ENCODE measurements around the gene FAM169A. TPM values are rescaled to one million over a fixed set of nuclear protein-coding genes. Genes with fewer than 3 reads are reported as not detected.

The FAM169A gene
- total and polyA plus RNA-seq, 2 experiments from 2014 or later, result 16.9 to 97.7 TPM

- H3K4me1 ChIP-seq (ENCODE audit: insufficient read depth), result peaks cover 23% of the 10 kb centered on the region
- TF ChIP-seq, protein P1, sequence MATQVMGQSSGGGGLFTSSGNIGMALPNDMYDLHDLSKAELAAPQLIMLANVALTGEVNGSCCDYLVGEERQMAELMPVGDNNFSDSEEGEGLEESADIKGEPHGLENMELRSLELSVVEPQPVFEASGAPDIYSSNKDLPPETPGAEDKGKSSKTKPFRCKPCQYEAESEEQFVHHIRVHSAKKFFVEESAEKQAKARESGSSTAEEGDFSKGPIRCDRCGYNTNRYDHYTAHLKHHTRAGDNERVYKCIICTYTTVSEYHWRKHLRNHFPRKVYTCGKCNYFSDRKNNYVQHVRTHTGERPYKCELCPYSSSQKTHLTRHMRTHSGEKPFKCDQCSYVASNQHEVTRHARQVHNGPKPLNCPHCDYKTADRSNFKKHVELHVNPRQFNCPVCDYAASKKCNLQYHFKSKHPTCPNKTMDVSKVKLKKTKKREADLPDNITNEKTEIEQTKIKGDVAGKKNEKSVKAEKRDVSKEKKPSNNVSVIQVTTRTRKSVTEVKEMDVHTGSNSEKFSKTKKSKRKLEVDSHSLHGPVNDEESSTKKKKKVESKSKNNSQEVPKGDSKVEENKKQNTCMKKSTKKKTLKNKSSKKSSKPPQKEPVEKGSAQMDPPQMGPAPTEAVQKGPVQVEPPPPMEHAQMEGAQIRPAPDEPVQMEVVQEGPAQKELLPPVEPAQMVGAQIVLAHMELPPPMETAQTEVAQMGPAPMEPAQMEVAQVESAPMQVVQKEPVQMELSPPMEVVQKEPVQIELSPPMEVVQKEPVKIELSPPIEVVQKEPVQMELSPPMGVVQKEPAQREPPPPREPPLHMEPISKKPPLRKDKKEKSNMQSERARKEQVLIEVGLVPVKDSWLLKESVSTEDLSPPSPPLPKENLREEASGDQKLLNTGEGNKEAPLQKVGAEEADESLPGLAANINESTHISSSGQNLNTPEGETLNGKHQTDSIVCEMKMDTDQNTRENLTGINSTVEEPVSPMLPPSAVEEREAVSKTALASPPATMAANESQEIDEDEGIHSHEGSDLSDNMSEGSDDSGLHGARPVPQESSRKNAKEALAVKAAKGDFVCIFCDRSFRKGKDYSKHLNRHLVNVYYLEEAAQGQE (IDR thresholded peaks at IDR 0.05; ENCODE audit: unreplicated experiment), result no peak
- TF ChIP-seq, protein P2, sequence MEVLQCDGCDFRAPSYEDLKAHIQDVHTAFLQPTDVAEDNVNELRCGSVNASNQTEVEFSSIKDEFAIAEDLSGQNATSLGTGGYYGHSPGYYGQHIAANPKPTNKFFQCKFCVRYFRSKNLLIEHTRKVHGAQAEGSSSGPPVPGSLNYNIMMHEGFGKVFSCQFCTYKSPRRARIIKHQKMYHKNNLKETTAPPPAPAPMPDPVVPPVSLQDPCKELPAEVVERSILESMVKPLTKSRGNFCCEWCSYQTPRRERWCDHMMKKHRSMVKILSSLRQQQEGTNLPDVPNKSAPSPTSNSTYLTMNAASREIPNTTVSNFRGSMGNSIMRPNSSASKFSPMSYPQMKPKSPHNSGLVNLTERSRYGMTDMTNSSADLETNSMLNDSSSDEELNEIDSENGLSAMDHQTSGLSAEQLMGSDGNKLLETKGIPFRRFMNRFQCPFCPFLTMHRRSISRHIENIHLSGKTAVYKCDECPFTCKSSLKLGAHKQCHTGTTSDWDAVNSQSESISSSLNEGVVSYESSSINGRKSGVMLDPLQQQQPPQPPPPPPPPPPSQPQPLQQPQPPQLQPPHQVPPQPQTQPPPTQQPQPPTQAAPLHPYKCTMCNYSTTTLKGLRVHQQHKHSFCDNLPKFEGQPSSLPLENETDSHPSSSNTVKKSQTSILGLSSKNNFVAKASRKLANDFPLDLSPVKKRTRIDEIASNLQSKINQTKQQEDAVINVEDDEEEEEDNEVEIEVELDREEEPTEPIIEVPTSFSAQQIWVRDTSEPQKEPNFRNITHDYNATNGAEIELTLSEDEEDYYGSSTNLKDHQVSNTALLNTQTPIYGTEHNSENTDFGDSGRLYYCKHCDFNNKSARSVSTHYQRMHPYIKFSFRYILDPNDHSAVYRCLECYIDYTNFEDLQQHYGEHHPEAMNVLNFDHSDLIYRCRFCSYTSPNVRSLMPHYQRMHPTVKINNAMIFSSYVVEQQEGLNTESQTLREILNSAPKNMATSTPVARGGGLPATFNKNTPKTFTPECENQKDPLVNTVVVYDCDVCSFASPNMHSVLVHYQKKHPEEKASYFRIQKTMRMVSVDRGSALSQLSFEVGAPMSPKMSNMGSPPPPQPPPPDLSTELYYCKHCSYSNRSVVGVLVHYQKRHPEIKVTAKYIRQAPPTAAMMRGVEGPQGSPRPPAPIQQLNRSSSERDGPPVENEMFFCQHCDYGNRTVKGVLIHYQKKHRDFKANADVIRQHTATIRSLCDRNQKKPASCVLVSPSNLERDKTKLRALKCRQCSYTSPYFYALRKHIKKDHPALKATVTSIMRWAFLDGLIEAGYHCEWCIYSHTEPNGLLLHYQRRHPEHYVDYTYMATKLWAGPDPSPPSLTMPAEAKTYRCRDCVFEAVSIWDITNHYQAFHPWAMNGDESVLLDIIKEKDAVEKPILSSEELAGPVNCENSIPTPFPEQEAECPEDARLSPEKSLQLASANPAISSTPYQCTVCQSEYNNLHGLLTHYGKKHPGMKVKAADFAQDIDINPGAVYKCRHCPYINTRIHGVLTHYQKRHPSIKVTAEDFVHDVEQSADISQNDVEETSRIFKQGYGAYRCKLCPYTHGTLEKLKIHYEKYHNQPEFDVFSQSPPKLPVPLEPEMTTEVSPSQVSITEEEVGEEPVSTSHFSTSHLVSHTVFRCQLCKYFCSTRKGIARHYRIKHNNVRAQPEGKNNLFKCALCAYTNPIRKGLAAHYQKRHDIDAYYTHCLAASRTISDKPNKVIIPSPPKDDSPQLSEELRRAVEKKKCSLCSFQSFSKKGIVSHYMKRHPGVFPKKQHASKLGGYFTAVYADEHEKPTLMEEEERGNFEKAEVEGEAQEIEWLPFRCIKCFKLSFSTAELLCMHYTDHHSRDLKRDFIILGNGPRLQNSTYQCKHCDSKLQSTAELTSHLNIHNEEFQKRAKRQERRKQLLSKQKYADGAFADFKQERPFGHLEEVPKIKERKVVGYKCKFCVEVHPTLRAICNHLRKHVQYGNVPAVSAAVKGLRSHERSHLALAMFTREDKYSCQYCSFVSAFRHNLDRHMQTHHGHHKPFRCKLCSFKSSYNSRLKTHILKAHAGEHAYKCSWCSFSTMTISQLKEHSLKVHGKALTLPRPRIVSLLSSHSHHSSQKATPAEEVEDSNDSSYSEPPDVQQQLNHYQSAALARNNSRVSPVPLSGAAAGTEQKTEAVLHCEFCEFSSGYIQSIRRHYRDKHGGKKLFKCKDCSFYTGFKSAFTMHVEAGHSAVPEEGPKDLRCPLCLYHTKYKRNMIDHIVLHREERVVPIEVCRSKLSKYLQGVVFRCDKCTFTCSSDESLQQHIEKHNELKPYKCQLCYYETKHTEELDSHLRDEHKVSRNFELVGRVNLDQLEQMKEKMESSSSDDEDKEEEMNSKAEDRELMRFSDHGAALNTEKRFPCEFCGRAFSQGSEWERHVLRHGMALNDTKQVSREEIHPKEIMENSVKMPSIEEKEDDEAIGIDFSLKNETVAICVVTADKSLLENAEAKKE (CRISPR knock-in tag; IDR thresholded peaks at IDR 0.05), result no peak
- TF ChIP-seq CREB1 (CRISPR knock-in tag; IDR thresholded peaks at IDR 0.05; ENCODE audit: low read depth) (no peak), ETS1 (IDR thresholded peaks at IDR 0.05) (no peak), NANOG (IDR thresholded peaks at IDR 0.05; ENCODE audit: borderline replicate concordance) (no peak), POLR2AphosphoS5 (IDR thresholded peaks at IDR 0.05; ENCODE audit: low read depth) (no peak), JUNB (IDR thresholded peaks at IDR 0.05; ENCODE audit: unreplicated experiment) (no peak), STAT1 (IDR thresholded peaks at IDR 0.05; ENCODE audit: unreplicated experiment) (no peak), CTCF (conservative IDR thresholded peaks at IDR 0.05; ENCODE audit: low read depth in 2 of 2) (no peak), ZNF331 (CRISPR knock-in tag; IDR thresholded peaks at IDR 0.05; ENCODE audit: low read depth) (no peak), EZH2 (IDR thresholded peaks at IDR 0.05; ENCODE audit: low read depth, unreplicated experiment) (no peak), ZNF114 (CRISPR knock-in tag; IDR thresholded peaks at IDR 0.05) (no peak), EZH2phosphoT487 (IDR thresholded peaks at IDR 0.05; ENCODE audit: unreplicated experiment) (no peak)
- no peak overlapping the region for H3K4me2 ChIP-seq
- Mint-ChIP-seq H3K4me1 (peaks cover 30% of the 10 kb centered on the region), H3K27me3 (ENCODE audit: insufficient read depth, low read depth, poor library complexity) (no peaks in the 10 kb centered on the region), H3K4me3 (no peak overlapping the region), H3K27ac (no peak overlapping the region), H3K36me3 (ENCODE audit: low read depth) (peaks cover 9% of the 10 kb centered on the region), H3K9me3 (peaks cover 5% of the 10 kb centered on the region; the same call in 2 of the 3 replicates)
- H3K9me2 ChIP-seq (ENCODE audit: insufficient read depth), result peaks cover 3% of the 10 kb centered on the region; the same call in 1 of the 2 replicates
- ATAC-seq (no peak), DNase-seq (ENCODE audit: low spot score) (no peak)
- H3K27me3 ChIP-seq (ENCODE audit: insufficient read depth), result no peaks in the 10 kb centered on the region
- H3K36me3 ChIP-seq (ENCODE audit: insufficient read depth), result no peaks in the 10 kb centered on the region
- H3K27ac ChIP-seq (ENCODE audit: low read depth), result 0 out of 2 replicates have a peak overlapping the region, but pooled peaks have one; percentile 1
- peak overlapping the region; percentile 50 for H2AFZ ChIP-seq
- no peaks in the 10 kb centered on the region for H3F3A ChIP-seq (replicated peaks; ENCODE audit: low read depth)
- peaks cover 2% of the 10 kb centered on the region for H3K79me2 ChIP-seq (replicated peaks; ENCODE audit: insufficient read depth)
- no peak overlapping the region for H3K4me3 ChIP-seq
- H4K20me1 ChIP-seq (replicated peaks; ENCODE audit: insufficient read depth), result no peaks in the 10 kb centered on the region
Observed at GRCh38 chr5:74870299-74871067, 4.3 kb upstream of the FAM169A start.

Data from GM23338 (cell line).